SH-SY5Y (cell line): ENCODE results near the gene RBMS3.

ENCODE experiments used
- GATA2 ChIP-seq: IDR thresholded peaks from 2 replicates; pipeline ENCODE4 v1.6.1; 2011; ENCODE audit warnings: mild to moderate bottlenecking, low read depth, low read length
- GATA3 ChIP-seq: IDR thresholded peaks from 2 replicates; pipeline ENCODE4 v1.6.1; 2011; ENCODE audit warnings: low read depth, mild to moderate bottlenecking, low read length, moderate library complexity

DNA sequence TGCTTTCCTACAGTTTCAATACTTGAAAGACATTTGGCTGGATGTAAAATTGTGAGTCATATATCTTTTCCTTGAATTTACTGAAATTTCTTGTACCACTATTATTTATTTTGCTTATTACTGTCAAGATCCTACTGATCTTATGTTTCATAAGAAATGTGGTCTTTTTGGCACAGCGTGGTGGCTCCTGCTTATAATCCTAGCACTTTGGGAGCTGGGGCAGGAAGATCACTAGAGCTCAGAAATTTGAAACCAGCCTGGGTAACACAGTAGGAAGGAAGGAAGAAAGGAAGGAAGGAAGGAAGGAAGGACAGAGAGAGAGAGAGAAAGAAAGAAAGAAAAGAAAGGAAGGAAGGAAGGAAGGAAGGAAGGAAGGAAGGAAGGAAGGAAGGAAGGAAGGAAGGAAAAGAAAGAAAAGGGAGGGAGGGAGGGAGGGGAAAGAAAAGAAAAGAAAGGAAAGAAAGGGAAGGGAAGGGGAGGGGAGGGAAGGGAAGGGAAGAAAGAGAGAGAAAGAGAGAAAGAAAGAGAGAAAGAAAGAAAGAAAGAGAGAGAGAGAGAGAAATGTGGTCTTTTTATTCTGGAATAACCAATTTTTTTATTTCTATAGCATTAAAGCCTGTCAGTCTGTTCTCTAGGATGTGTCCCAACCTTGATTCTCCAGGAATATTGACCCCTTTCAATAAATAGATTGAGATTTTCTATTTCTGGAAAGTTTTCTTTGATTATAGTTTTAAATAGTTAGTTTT, 753.5 kb downstream of the RBMS3 start:
- no peak for TF ChIP-seq GATA2
- TF ChIP-seq GATA3: no peak
